Measurements from ENCODE around the gene CFB. TPM values are rescaled to one million over a fixed set of nuclear protein-coding genes. Genes with fewer than 3 reads are reported as not detected.

The CFB gene
- 12.6 and 103 TPM in 2 replicates for total RNA-seq

DNA sequence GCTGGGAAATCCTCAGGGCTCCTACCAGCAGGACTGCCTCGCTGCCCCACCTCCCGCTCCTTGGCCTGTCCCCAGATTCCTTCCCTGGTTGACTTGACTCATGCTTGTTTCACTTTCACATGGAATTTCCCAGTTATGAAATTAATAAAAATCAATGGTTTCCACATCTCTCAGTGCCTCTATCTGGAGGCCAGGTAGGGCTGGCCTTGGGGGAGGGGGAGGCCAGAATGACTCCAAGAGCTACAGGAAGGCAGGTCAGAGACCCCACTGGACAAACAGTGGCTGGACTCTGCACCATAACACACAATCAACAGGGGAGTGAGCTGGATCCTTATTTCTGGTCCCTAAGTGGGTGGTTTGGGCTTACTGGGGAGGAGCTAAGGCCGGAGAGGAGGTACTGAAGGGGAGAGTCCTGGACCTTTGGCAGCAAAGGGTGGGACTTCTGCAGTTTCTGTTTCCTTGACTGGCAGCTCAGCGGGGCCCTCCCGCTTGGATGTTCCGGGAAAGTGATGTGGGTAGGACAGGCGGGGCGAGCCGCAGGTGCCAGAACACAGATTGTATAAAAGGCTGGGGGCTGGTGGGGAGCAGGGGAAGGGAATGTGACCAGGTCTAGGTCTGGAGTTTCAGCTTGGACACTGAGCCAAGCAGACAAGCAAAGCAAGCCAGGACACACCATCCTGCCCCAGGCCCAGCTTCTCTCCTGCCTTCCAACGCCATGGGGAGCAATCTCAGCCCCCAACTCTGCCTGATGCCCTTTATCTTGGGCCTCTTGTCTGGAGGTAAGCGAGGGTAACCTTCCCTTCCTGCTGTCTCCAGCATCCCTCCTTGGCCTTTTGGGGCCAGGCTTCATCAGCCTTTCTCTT lies at the start of gene CFB:
TSS of gene CFB (plus strand) at position 589 of the 863 bp plus-strand sequence. CDS start at position 716, 127 bp downstream.

GRCh38 chr6:31897612-31898382 lies 48.1 kb upstream of the CFB start, which contains the start of gene EHMT2:
TSS of gene EHMT2 (minus strand) at chr6:31897698. CDS start at chr6:31897677, 21 bp downstream.

DNA sequence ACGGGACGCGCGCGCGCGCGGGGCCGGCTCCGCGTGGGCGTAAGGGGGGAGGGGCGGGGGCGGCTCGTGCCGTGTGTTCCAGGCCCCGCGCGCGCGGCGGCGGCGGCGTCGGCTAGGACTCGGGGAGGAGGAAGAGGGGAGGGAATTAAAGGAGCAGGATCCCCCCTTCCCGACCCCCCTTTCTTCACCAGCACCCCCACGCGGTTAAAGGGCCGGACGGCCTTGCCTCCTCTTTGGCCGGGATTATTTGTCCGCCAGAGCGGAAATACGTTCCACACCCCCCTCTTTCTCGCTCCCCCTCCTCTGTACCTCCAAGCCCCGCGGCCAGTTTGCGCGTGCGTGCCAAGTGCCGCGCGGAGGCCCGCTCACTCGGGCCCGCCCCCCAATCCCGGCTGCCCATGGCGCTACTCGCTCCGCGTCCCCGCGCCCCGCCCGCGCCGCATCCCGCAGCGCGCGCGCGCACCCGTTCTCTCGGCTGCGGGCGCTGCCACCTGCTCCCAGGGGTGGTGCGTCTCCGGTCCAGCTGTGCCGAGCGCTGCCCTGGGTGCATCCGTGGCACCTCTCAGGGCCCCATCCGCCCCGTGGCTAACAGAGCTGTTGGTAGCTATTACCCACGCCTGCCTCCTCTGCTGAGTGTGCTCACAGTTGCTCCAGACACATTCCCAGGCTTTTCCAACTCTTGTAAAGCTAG lies 43.8 kb upstream of the CFB start, which contains the start of gene ZBTB12:
TSS of gene ZBTB12 (minus strand) at position 134 of the 691 bp plus-strand sequence. CDS start 781 bp downstream, outside the sequence.

GRCh38 chr6:31927242-31927862 lies 18.5 kb upstream of the CFB start, which contains the start of gene C2:
TSS of gene C2 (plus strand) at chr6:31927717. CDS start at chr6:31927753, 36 bp downstream.

GRCh38 chr6:31958741-31959739 lies 13.1 kb downstream of the CFB start, which contains the start of the genes NELFE and SKIC2:
TSS of gene NELFE (minus strand) at chr6:31958971. CDS start at chr6:31958446, 525 bp downstream.
TSS of gene SKIC2 (plus strand) at chr6:31959175. CDS start at chr6:31959193, 18 bp downstream.

DNA sequence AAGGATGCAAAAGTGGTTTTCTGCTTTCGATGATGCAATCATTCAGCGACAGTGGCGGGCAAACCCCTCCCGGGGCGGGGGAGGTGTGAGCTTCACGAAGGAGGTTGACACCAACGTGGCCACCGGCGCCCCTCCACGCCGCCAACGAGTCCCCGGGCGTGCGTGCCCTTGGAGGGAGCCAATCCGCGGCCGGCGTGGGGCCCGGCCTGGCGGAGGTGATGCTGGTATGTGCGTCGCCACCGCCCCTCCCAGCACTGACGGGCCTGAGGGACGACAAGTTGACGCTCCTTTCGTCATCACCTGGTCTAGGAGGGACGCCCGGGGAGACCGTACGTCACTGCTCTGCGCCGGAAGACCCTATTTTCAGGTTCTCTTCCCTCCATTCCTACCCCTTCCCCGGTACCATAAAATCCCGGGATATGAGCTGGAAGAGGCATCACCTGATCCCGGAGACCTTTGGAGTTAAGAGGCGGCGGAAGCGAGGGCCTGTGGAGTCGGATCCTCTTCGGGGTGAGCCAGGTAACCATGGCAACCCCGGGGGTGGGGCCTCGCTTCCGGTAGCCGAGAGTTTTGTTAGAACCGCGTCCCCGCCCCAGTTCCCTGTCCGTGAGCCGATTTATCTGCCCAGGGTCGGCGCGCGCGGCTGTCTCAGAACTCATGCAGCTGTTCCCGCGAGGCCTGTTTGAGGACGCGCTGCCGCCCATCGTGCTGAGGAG lies 26.3 kb downstream of the CFB start, which contains the start of gene DXO:
TSS of gene DXO (minus strand) at position 146 of the 716 bp plus-strand sequence. CDS start 463 bp downstream, outside the sequence.

GRCh38 chr6:31981744-31982143 lies 35.8 kb downstream of the CFB start, which contains the start of gene C4A:
TSS of gene C4A (plus strand) at chr6:31982057. CDS start at chr6:31982108, 51 bp downstream.

Other genes with a start within 250 kb of the CFB start
- 28.3 and 28.8 TPM in 2 replicates for gene ABHD16A, start 242.8 kb upstream of the CFB start, total RNA-seq
- not detected in 2 replicates for gene LY6G6F, start 239.2 kb upstream of the CFB start, total RNA-seq
- not detected in 2 replicates for gene LY6G6D, start 230.7 kb upstream of the CFB start, total RNA-seq
- not detected in 2 replicates for gene LY6G6C, start 224.3 kb upstream of the CFB start, total RNA-seq
- gene MPIG6B, start 222.7 kb upstream of the CFB start, total RNA-seq: not detected in 2 replicates
- gene DDAH2, start 216.8 kb upstream of the CFB start, total RNA-seq: 32.1 and 53.8 TPM in 2 replicates
- gene CLIC1, start 209.6 kb upstream of the CFB start, total RNA-seq: 478 and 525 TPM in 2 replicates
- gene MSH5, start 206.1 kb upstream of the CFB start, total RNA-seq: 2.1 and 4.3 TPM in 2 replicates
- gene SAPCD1, start 183.4 kb upstream of the CFB start, total RNA-seq: 0.54 TPM in 1 of 2 replicates, not detected in the other
- gene VWA7, start 168.8 kb upstream of the CFB start, total RNA-seq: under 0.01 TPM in 1 of 2 replicates, not detected in the other
- 40.1 and 59.8 TPM in 2 replicates for gene VARS1, start 150.3 kb upstream of the CFB start, total RNA-seq
- 20.9 and 37.3 TPM in 2 replicates for gene LSM2, start 139.1 kb upstream of the CFB start, total RNA-seq
- 0.49 TPM in 1 of 2 replicates, not detected in the other for gene HSPA1L, start 130.8 kb upstream of the CFB start, total RNA-seq
- gene HSPA1A, start 130.6 kb upstream of the CFB start, total RNA-seq: 59.8 and 77.6 TPM in 2 replicates
- gene HSPA1B, start 118.4 kb upstream of the CFB start, total RNA-seq: 61.4 and 72.9 TPM in 2 replicates
- 37.5 and 55.9 TPM in 2 replicates for gene NEU1, start 83.3 kb upstream of the CFB start, total RNA-seq
- gene SLC44A4, start 67.1 kb upstream of the CFB start, total RNA-seq: not detected in 2 replicates
- 26.0 and 35.0 TPM in 2 replicates for gene EHMT2, start 48.4 kb upstream of the CFB start, total RNA-seq
- 1.8 and 2.1 TPM in 2 replicates for gene ZBTB12, start 44.0 kb upstream of the CFB start, total RNA-seq
- 0.97 and 2.2 TPM in 2 replicates for gene C2, start 18.4 kb upstream of the CFB start, total RNA-seq
- gene NELFE, start 12.9 kb downstream of the CFB start, total RNA-seq: 80.2 and 82.0 TPM in 2 replicates
- gene SKIC2, start 13.1 kb downstream of the CFB start, total RNA-seq: 28.0 and 44.9 TPM in 2 replicates
- 18.6 and 25.5 TPM in 2 replicates for gene DXO, start 26.0 kb downstream of the CFB start, total RNA-seq
- 12.1 and 14.7 TPM in 2 replicates for gene C4A, start 36.0 kb downstream of the CFB start, total RNA-seq
- 6.0 TPM in 2 replicates for gene C4B, start 68.7 kb downstream of the CFB start, total RNA-seq
- 0.49 TPM in 1 of 2 replicates, not detected in the other for gene CYP21A2, start 92.3 kb downstream of the CFB start, total RNA-seq
- 41.5 and 45.3 TPM in 2 replicates for gene TNXB, start 163.2 kb downstream of the CFB start, total RNA-seq
- gene ATF6B, start 182.2 kb downstream of the CFB start, total RNA-seq: 19.5 and 20.7 TPM in 2 replicates
- gene FKBPL, start 184.2 kb downstream of the CFB start, total RNA-seq: 2.3 and 3.9 TPM in 2 replicates
- gene PRRT1, start 205.8 kb downstream of the CFB start, total RNA-seq: 0.16 TPM in 1 of 2 replicates, not detected in the other
- gene PPT2, start 208.0 kb downstream of the CFB start, total RNA-seq: 9.4 and 16.1 TPM in 2 replicates
- gene EGFL8, start 218.5 kb downstream of the CFB start, total RNA-seq: 0.97 and 7.2 TPM in 2 replicates
- 52.0 and 62.9 TPM in 2 replicates for gene AGPAT1, start 230.0 kb downstream of the CFB start, total RNA-seq
- gene RNF5, start 232.3 kb downstream of the CFB start, total RNA-seq: 25.1 and 34.2 TPM in 2 replicates
- gene AGER, start 238.2 kb downstream of the CFB start, total RNA-seq: 1.6 and 2.6 TPM in 2 replicates
- gene PBX2, start 244.1 kb downstream of the CFB start, total RNA-seq: 14.3 and 17.3 TPM in 2 replicates
- gene GPSM3, start 246.5 kb downstream of the CFB start, total RNA-seq: 7.0 and 7.4 TPM in 2 replicates

Data from cardiac atrium fibroblast (primary cell).